ENCODE data around the gene HTR3A.

The HTR3A gene

DNA sequence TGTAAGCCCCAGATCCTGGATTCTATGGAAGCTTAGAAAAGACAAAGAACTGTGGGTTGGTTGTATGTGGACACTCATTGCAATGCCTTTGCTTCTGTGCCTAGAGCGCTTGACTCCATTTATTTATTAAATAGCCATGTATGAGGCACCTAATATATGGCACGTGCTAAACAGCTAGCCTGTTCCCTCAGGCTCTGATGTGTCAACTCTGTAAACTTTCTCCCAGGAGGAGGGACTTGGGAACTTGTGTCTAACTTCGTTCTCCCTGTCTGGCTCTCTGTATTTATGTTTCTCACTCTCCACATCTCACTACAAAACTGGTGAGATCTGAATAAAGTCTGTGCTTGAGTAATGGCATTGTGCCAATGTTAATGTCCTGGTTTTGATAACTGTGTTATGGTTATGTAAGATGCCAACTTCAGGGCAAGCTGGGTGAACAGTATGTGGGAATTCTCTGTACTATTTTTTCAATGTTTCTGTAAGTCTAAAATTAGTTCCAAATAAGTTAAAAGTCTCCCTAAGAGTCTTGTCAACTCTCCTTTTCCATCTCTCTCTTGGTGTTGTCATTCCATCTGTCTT, 50.5 kb downstream of the HTR3A start:
- DNase-seq, result no peak

DNA sequence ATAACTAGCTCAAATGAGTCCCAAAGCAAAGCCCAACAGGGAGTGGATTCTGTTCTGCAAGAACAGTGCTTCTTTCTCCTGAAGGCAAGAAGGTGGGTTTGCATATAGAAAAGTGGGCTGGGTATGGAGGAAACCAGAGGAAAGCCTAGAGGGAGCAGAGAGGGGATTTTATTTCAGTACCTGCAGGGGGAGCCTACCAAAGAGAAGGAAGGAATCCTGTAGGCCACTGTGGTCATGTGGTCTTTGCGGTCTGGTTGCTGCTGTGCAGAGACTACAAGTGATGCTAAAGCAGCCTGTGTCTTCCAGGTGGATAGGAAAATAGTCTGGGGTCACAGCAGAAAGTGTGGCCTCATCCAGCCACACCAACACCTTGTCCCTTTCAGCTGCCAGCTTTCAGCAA, 51.4 kb downstream of the HTR3A start:
- peak; percentile 2 for DNase-seq

DNA sequence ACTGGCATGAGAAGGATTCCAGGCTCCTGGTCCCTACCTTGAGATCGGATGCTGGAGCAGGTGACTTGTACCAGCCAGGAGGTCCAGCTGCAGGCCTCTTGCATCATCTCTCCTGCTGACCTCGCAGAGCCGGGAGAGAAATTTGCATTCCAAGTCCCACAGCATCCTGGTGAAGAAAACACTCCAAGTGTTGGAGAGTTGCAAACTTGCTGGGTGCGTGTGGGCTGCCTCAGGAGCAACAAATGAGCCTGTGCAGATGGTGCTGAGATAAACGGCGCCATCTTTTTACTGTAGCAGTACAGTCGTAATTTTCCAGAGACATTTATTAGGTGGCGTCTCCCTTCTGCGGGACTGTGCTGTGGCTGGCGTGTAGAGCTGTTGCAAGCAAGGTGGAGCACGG, 52.5 kb downstream of the HTR3A start:
- no peak for DNase-seq

DNA sequence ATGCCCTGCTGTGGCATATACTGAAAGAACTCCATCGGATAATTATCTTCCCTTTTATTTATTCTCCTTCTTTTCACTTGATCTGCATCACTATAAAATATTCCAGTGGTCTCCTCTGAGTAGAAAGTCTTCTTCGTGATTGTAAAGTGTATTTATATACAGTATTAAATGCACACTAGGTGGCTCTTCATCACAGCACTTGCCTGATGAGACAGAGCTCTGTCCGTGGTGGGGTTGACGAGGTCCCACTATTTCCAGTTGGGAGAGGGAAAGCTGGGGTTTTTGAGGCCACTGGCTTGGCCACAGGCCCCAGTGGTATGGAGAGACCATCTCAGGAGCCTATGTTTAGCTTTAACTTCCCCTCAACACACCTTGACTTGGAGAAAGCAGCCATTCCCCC, 53.0 kb downstream of the HTR3A start:
- no peak for DNase-seq

DNA sequence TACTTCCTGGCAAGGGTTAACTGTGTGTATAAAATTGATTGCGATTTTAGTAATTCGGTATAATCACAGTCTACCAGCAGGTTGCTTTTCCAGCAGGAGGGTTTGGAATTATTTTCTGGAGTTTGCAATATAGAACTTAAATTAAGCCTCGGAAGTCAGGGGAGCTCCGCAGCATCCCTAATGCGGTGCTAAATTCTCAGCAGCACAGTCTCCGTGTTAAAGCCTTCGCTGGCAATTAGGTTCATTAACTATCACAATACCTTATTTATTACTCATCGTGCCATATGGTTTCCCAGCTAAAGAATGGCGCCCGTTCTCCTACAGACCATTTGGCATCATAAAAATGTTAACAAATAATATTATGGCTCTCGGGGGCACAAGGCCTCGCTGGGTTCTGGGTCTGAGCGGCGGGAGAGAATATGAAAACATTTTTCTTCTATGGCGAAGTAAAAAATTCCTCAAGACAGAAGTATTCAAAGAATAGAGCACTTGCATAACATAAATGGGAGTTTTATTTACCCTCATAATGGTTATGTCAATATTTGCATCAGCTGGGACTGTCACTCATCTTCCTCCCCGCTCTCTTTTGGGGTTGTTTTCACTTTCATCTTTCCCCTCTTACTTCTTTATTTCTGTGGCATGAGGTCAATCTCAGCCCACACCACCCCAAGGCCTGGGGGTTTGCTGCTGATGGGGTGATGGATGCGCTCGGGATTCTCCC, 56.5 kb downstream of the HTR3A start:
- DNase-seq, result no peak

DNA sequence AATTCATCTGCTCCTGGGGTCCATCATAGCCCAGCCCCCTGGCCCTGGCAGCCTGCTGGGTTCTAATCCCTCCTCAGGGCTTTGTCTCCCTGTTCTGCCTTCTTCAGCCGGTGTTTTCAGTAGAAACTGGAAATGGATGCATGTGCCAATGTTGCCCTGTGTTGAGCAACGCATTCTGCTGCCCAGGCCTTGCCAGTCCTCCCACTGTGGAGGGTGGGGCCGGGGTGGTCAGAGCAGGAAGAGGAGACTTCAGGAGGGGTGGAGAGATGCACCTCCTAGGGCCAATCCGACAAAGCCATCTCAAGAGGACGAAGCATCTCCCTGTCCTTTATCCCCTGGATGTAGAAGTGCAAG, 57.0 kb downstream of the HTR3A start:
- DNase-seq, result no peak

DNA sequence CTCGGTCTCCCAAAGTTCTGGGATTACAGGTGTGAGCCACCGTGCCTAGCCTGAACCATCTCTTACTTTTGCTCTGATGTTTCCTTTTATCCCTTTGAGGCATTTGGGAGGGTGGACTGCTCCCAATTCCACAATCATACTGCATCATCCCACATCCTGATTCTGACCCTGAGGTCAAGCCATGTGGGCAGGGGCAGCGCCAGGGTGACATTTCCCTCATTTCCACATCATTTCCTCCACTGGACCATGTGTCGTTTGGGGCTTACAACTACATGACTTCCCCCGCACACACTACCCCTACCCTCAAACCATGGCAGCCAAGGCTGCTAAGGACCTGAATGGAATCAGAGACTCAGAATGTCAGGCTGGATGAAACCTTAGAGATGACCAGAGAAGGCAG, 58.2 kb downstream of the HTR3A start:
- DNase-seq, result no peak

DNA sequence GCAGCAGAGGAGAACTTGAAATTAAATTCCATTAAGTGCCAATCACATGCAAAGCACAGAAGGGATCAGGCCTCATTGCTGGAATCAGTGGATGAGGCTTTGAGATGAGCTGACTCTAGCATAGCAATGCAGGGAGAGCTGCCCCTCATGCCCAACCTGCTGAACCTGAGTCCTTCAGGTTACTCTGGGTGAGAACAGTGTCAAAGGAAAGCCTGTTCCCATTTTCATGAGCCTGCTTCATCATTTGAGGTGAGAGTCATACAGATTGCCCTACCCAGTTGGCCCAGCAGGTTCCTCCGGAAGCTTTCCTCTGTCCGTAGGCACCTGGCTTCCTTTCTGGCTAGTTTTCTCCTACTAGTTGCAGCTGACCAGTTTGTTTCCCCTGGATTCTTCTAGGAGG, 58.7 kb downstream of the HTR3A start:
- no peak for DNase-seq

DNA sequence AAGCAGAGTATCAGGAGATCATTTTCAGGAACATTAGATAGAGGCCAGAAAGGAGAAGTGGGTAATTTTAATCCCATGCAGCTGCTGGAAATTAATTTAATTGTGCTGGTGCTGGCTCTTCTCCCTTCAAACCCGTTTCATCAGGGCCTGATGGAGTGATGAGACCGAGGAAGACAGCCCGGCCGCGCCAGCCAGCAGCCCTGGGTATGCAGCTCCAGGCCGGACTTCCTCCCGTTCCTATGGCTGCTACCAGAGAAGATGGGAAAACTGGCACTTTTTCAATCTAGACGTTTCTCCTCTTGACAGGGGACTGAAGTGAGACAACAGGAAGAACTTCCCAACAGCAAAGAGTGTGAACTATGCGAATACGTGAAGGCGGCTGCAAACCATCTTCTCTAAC, 60.0 kb downstream of the HTR3A start:
- no peak for DNase-seq

DNA sequence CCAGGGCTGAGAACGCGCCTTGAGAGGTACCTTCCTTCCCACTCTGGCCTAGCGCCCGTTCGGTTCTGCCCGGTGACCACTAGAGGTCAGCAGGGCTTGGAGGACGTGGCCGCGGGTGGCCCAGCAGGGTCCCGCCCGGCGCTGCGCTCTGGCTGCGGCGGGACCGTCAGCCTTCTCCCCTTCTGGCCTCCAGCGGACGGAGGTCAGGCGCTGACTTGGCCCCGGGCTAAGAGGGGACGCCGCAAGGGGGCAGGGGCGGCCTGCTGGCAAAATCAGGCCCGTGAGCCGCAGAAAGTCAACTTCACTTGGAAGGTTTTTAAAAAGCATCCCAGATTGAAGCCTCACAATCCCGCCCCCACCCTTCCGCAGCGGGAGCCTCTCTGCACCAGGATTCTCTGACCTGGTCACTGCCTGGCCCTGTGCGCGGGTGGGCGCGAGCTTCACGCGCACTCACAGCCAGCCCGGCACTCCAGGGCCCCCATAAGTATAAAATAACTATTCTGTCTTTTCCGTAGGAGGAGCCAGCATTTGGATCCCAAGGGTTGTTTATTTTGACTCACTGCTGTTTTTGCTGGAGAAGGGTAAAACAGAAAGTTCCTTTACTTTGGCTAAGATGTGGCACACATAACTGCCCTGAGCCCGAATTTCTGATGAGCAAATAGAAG, 61.4 kb downstream of the HTR3A start:
- DNase-seq, result peak; percentile 43

DNA sequence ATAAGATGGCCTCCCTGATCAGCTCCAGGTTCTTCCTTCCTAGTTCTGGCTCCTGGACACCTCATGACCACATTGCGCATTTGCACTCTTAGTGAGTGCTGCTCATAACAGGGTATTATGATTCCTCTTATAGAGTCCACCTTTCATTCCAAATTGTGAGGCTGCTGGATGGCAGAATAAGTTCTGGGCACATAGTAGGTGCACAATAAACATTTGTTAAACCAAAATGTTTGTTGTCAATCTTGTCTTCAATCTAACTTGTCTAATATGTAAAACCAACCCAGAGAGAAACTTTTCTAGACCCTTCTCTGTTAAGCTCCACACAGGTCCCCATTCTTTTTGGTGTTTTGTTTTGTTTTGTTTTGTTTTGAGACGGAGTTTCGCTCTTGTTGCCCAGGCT, 62.0 kb downstream of the HTR3A start:
- DNase-seq, result no peak

DNA sequence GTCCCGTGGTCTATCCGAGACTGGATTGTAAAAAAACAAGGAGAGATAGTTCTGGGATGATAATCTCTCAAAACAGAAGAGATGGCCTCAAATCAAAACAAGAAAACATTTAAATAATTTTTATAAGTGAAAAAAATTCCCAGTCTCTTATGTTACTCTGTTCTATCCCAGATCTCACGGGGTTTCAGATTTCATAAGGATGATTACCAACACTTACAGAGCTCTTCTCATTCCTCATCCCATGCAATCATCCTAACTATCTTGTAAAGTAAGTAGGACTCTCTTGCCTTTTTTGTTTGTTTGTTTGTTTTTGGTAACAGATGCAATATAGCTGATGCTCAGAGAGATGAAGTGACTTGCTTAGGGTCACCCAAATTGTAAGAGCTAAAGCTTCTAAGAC, 64.6 kb downstream of the HTR3A start:
- no peak for DNase-seq

Data from stimulated activated CD4-positive, alpha-beta T cell treated with anti-CD3 and anti-CD28 coated beads, Interleukin-1b, Interleukin-23, amount 100 ng/mL, for 48 hours (primary cell).